Ascending aorta (tissue), 2 donors: ENCODE results near the gene APBB3. TPM values are rescaled to one million over a fixed set of nuclear protein-coding genes. Genes with fewer than 3 reads are reported as not detected.

Experiments used
- DNase-seq, 2 donors: peaks; one replicate each; pipeline ENCODE4 v3.0.0-alpha.2; 2019; ENCODE audit warnings: low spot score in 2 of 2
- H3K27ac ChIP-seq, 2 donors: fragments of 200-600 bp; sonication (generic); one replicate each; pipeline ENCODE4 v1.5.1; 2016 to 2017; ENCODE audit warnings: mild to moderate bottlenecking in 1 of 2
- H3K27me3 ChIP-seq: fragments of 200-600 bp; sonication (generic); one replicate; pipeline ENCODE4 v1.5.1; 2017
- H3K36me3 ChIP-seq, 2 donors: fragments of 200-600 bp; sonication (generic); one replicate each; pipeline ENCODE4 v1.5.1; 2016
- H3K4me1 ChIP-seq, 2 donors: fragments of 200-600 bp; sonication (generic); one replicate each; pipeline ENCODE4 v1.5.1; 2016 to 2017; ENCODE audit warnings: mild to moderate bottlenecking in 1 of 2
- H3K4me3 ChIP-seq, 2 donors: fragments of 200-600 bp; sonication (generic); one replicate each; pipeline ENCODE4 v1.5.1; 2016 to 2017; ENCODE audit warnings: mild to moderate bottlenecking in 1 of 2
- H3K9me3 ChIP-seq, 2 donors: fragments of 200-600 bp; sonication (generic); one replicate each; pipeline ENCODE4 v1.5.1; 2016
- intact Hi-C: fragments of 100-400 bp; cut with DNase I; formaldehyde crosslinking; loops from one replicate; pipeline ENCODE4 v1.15.1; 2023
- total RNA-seq: library from RNA; depleted of rRNA; stranded (reverse); fragments of >200 nt; gene quantifications from one replicate; pipeline ENCODE4 v1.1.0, GENCODE V29; 2016
- TF ChIP-seq, protein P1 (sequence below), 3 experiments: fragments of 200-600 bp in 2 of 3; fragments of 450-650 bp in 1 of 3; sonication (generic) in 2 of 3; IDR thresholded peaks; one replicate each; pipeline ENCODE4 v1.5.1; 2016 to 2019; ENCODE audit warnings: antibody characterized with exemption in 3 of 3, mild to moderate bottlenecking in 1 of 3, moderate library complexity in 1 of 3

The APBB3 gene
- total RNA-seq, 1 donor from 2014 or later, result 47.3 TPM

- intact Hi-C loops, result no loop called here
- H3K4me1 ChIP-seq, result peaks cover 11 to 16% of the 10 kb centered on the region in 2 donors
- H3K36me3 ChIP-seq, result peaks cover 22 to 26% of the 10 kb centered on the region in 2 donors
- no peak for DNase-seq
- H3K4me3 ChIP-seq, result no peak overlapping the region
- H3K9me3 ChIP-seq, result no peaks in the 10 kb centered on the region
- H3K27me3 ChIP-seq, result no peaks in the 10 kb centered on the region
- H3K27ac ChIP-seq, result peak overlapping the region; percentile 58
- TF ChIP-seq, protein P1, sequence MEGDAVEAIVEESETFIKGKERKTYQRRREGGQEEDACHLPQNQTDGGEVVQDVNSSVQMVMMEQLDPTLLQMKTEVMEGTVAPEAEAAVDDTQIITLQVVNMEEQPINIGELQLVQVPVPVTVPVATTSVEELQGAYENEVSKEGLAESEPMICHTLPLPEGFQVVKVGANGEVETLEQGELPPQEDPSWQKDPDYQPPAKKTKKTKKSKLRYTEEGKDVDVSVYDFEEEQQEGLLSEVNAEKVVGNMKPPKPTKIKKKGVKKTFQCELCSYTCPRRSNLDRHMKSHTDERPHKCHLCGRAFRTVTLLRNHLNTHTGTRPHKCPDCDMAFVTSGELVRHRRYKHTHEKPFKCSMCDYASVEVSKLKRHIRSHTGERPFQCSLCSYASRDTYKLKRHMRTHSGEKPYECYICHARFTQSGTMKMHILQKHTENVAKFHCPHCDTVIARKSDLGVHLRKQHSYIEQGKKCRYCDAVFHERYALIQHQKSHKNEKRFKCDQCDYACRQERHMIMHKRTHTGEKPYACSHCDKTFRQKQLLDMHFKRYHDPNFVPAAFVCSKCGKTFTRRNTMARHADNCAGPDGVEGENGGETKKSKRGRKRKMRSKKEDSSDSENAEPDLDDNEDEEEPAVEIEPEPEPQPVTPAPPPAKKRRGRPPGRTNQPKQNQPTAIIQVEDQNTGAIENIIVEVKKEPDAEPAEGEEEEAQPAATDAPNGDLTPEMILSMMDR (IDR thresholded peaks at IDR 0.05), result no peak
These were observed 4.2 kb upstream of the APBB3 start for GRCh38 chr5:140568443-140569063.

- Histone ChIP-seq H3K9me3 (no peaks in the 10 kb centered on the region), H3K27me3 (no peaks in the 10 kb centered on the region), H3K4me3 (no peak overlapping the region), H3K4me1 (peaks cover 13 to 23% of the 10 kb centered on the region in 2 donors), H3K27ac (peak overlapping the region in 1 of 2 donors; percentile 58), H3K36me3 (peaks cover 22 to 26% of the 10 kb centered on the region in 2 donors)
- intact Hi-C loops, result no loop called here
- DNase-seq, result no peak
- TF ChIP-seq, protein P1 (IDR thresholded peaks at IDR 0.05), result no peak
These were observed 3.5 kb upstream of the APBB3 start for GRCh38 chr5:140567871-140568270.

GRCh38 chr5:140567136-140567818 lies 2.9 kb upstream of the APBB3 start:
- no peaks in the 10 kb centered on the region for H3K27me3 ChIP-seq
- no peaks in the 10 kb centered on the region for H3K9me3 ChIP-seq
- H3K27ac ChIP-seq, result no peak overlapping the region
- peaks cover 16 to 24% of the 10 kb centered on the region in 2 donors for H3K4me1 ChIP-seq
- TF ChIP-seq, protein P1 (IDR thresholded peaks at IDR 0.05), result no peak
- H3K4me3 ChIP-seq, result no peak overlapping the region
- intact Hi-C loops, result no loop called here
- DNase-seq, result no peak
- H3K36me3 ChIP-seq, result peaks cover 22 to 26% of the 10 kb centered on the region in 2 donors

GRCh38 chr5:140566665-140567064 lies 2.3 kb upstream of the APBB3 start:
- Histone ChIP-seq H3K36me3 (peaks cover 26 to 30% of the 10 kb centered on the region in 2 donors), H3K4me1 (peaks cover 16 to 24% of the 10 kb centered on the region in 2 donors), H3K27me3 (no peaks in the 10 kb centered on the region), H3K27ac (no peak overlapping the region), H3K9me3 (no peaks in the 10 kb centered on the region), H3K4me3 (no peak overlapping the region)
- intact Hi-C loops, result no loop called here
- DNase-seq, result no peak
- TF ChIP-seq, protein P1 (IDR thresholded peaks at IDR 0.05), result no peak

- intact Hi-C loops, result loop anchor here (2.0 kb wide), 2 partner anchors 145 to 165 kb away; partner anchors contain the start of gene ANKHD1
- TF ChIP-seq, protein P1 (IDR thresholded peaks at IDR 0.05), result no peak
- H3K4me3 ChIP-seq, result peak overlapping the region; percentile 88 to 92
- H3K27me3 ChIP-seq, result no peaks in the 10 kb centered on the region
- H3K9me3 ChIP-seq, result no peaks in the 10 kb centered on the region
- no peak for DNase-seq
- peaks cover 16 to 24% of the 10 kb centered on the region in 2 donors for H3K4me1 ChIP-seq
- peaks cover 30 to 32% of the 10 kb centered on the region in 2 donors for H3K36me3 ChIP-seq
- peak overlapping the region; percentile 92 to 93 for H3K27ac ChIP-seq
These were observed 1.3 kb upstream of the APBB3 start for GRCh38 chr5:140565780-140566095.
